HepG2 (cell line): ENCODE data around the gene VWA1. TPM values are rescaled to one million over a fixed set of nuclear protein-coding genes. Genes with fewer than 3 reads are reported as not detected.
A peak's percentile ranks its signal among the peaks of the same experiment; 100 is the strongest.

ENCODE experiments used
- CBX5 ChIP-seq: sonication (generic); formaldehyde crosslinking; IDR thresholded peaks from 2 replicates; pipeline ENCODE4 v1.4.0; 2020; ENCODE audit warnings: missing genetic modification reagents, borderline replicate concordance
- DMTF1 ChIP-seq: sonication (generic); formaldehyde crosslinking; IDR thresholded peaks from 2 replicates; pipeline ENCODE4 v1.4.0; 2020; ENCODE audit warnings: mild to moderate bottlenecking, missing genetic modification reagents
- DNMT3B ChIP-seq: conservative IDR thresholded peaks from 2 replicates; pipeline ENCODE4 v1.6.1; 2016; ENCODE audit warnings: missing biosample characterization, control low read depth
- GATA4 ChIP-seq: sonication (generic); IDR thresholded peaks from 2 replicates; pipeline ENCODE4 v1.6.1; 2016; ENCODE audit warnings: antibody characterized with exemption, low read depth, borderline replicate concordance
- HMGXB4 ChIP-seq, 2 experiments: sonication (generic) in 1 of 2; formaldehyde crosslinking in 1 of 2; IDR thresholded peaks; 2 replicates each; pipeline versions ENCODE4 v1.4.0 to v1.6.1; 2018 to 2020; ENCODE audit warnings: missing genetic modification reagents in 2 of 2, borderline replicate concordance in 1 of 2, low read depth in 1 of 2, mild to moderate bottlenecking in 1 of 2, missing biosample characterization in 1 of 2
- KMT2A ChIP-seq: sonication (generic); formaldehyde crosslinking; IDR thresholded peaks from 2 replicates; pipeline ENCODE4 v1.4.0; 2020; ENCODE audit warnings: missing genetic modification reagents
- MIER2 ChIP-seq: IDR thresholded peaks from 2 replicates; pipeline ENCODE4 v1.6.1; 2016; ENCODE audit warnings: missing biosample characterization, missing genetic modification reagents
- RELA ChIP-seq: sonication (generic); formaldehyde crosslinking; IDR thresholded peaks from 2 replicates; pipeline ENCODE4 v1.4.0; 2020; ENCODE audit warnings: missing genetic modification reagents
- SOX6 ChIP-seq, 2 experiments: fragments of 450-650 bp in 1 of 2; sonication (generic) in 1 of 2; formaldehyde crosslinking in 1 of 2; IDR thresholded peaks; 2 replicates each; pipeline versions ENCODE4 v1.4.0 to v1.6.1; 2017 to 2020; ENCODE audit warnings: antibody characterized with exemption in 1 of 2, mild to moderate bottlenecking in 1 of 2, missing genetic modification reagents in 1 of 2
- SP4 ChIP-seq: sonication (generic); formaldehyde crosslinking; IDR thresholded peaks from 2 replicates; pipeline ENCODE4 v1.8.1; 2023; ENCODE audit warnings: mild to moderate bottlenecking, missing genetic modification reagents
- TAF1 ChIP-seq: sonication (generic); formaldehyde crosslinking; IDR thresholded peaks from 2 replicates; pipeline ENCODE4 v1.4.0; 2020; ENCODE audit warnings: missing genetic modification reagents
- TBP ChIP-seq: sonication (generic); formaldehyde crosslinking; IDR thresholded peaks from 2 replicates; pipeline ENCODE4 v1.5.0; 2020; ENCODE audit warnings: missing genetic modification reagents
- XRCC5 ChIP-seq: fragments of 200-400 bp; formaldehyde crosslinking; optimal IDR thresholded peaks from 2 replicates; pipeline ENCODE3; 2017; ENCODE audit warnings: mild to moderate bottlenecking, low read length
- ZBTB21 ChIP-seq: sonication (generic); formaldehyde crosslinking; IDR thresholded peaks from 2 replicates; pipeline ENCODE4 v1.4.0; 2020; ENCODE audit warnings: missing genetic modification reagents
- ZMAT3 ChIP-seq: sonication (generic); formaldehyde crosslinking; conservative IDR thresholded peaks from 2 replicates; pipeline ENCODE4 v1.7.0; 2021; ENCODE audit warnings: missing genetic modification reagents
- ZNF225 ChIP-seq: sonication (generic); formaldehyde crosslinking; IDR thresholded peaks from 2 replicates; pipeline ENCODE4 v1.4.0; 2020; ENCODE audit warnings: mild to moderate bottlenecking, missing genetic modification reagents
- ZNF572 ChIP-seq: sonication (generic); formaldehyde crosslinking; IDR thresholded peaks from 2 replicates; pipeline ENCODE4 v1.5.1; 2020; ENCODE audit warnings: mild to moderate bottlenecking, missing genetic modification reagents
- ZNF768 ChIP-seq: sonication (generic); formaldehyde crosslinking; IDR thresholded peaks from 2 replicates; pipeline ENCODE4 v1.4.0; 2020; ENCODE audit warnings: missing genetic modification reagents
- ZNF792 ChIP-seq: IDR thresholded peaks from 2 replicates; pipeline ENCODE4 v1.6.1; 2016
- ZSCAN9 ChIP-seq: IDR thresholded peaks from 2 replicates; pipeline ENCODE4 v1.6.1; 2016; ENCODE audit warnings: borderline replicate concordance
- ZZZ3 ChIP-seq: sonication (generic); formaldehyde crosslinking; IDR thresholded peaks from 2 replicates; pipeline ENCODE4 v1.4.0; 2020; ENCODE audit warnings: missing genetic modification reagents, mild to moderate bottlenecking, borderline replicate concordance
- polyA plus RNA-seq, 8 experiments: library from polyadenylated mRNA; depleted of rRNA in 3 of 8; stranded (reverse) in 7 of 8; unstranded in 1 of 8; fragments of >200 nt; fragmentation: Illumina TruSeq in 4 of 8; extraction: Trizol in 4 of 8; gene quantifications; 2 replicates each; pipeline versions ENCODE4 v1.2.1 to v1.2.3, GENCODE V29; 2011 to 2016; ENCODE audit warnings: low read depth in 4 of 8, missing spikeins in 1 of 8, mixed read lengths in 1 of 8; ENCODE audit not compliant: insufficient read depth in 1 of 8
- total RNA-seq, 5 experiments: library from RNA; depleted of rRNA; stranded (reverse); fragments of >200 nt; fragmentation: Illumina TruSeq; extraction: Trizol; gene quantifications; 2 replicates each; pipeline ENCODE4 v1.2.3, GENCODE V29; 2016; ENCODE audit warnings: low read depth in 1 of 5
- TF ChIP-seq, protein P1 (sequence below): sonication (generic); formaldehyde crosslinking; IDR thresholded peaks from 2 replicates; pipeline ENCODE4 v1.4.0; 2020; ENCODE audit warnings: mild to moderate bottlenecking, missing genetic modification reagents
- TF ChIP-seq, protein P2 (sequence below): sonication (generic); formaldehyde crosslinking; IDR thresholded peaks from 2 replicates; pipeline ENCODE4 v1.4.0; 2020; ENCODE audit warnings: missing genetic modification reagents
- TF ChIP-seq, protein P3 (sequence below): sonication (generic); formaldehyde crosslinking; IDR thresholded peaks from 2 replicates; pipeline ENCODE4 v1.4.0; 2020; ENCODE audit warnings: mild to moderate bottlenecking, missing genetic modification reagents

VWA1 gene
- total and polyA plus RNA-seq, 2 of the 13 experiments (the other 11 are each of a cell fraction or from before 2014, with no cell fraction given): 40.9 to 57.5 TPM

DNA sequence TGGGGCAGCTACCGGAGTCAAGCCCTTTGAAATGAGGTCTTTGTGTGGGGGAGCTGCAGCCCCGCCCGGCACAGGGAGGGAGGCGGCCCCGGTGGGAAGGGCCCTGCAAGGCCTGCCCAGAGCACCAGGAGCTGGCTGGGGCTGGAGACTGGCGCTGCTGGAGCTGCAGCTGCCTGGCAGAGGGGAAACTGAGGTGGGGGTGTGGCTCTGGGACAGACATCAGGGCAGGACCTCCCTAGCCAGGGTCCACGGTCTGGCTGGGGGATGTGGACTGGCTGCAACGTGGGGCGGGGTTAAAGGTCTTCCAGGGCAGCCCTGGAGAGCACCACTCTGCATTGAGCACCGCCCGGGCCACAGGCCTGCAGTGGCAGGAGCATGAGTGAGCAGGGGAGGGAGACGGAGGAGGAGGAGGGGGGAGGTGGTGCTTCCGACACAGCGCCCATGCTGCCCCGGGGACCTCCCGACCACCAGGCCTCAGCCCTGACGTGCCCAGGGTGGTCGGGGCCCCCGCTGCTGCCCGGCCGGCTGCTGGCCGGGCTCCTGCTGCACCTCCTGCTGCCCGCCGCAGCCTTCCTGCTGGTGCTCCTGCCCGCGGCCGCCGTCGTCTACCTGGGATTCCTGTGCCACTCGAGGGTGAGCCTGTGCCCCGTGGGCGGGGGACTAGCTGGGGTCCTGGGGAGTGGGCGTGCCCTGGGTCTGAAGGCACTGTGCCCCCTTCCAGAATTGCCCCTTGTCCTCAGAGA is 9.6 kb upstream of the VWA1 start (continued):
- TF ChIP-seq DMTF1 (CRISPR knock-in tag) (no peak), ZSCAN9 (CRISPR knock-in tag) (no peak), KMT2A (CRISPR knock-in tag) (no peak; the same call in 1 of the 2 replicates), ZBTB21 (CRISPR knock-in tag) (no peak), MIER2 (CRISPR knock-in tag) (no peak), GATA4 (no peak), SP4 (CRISPR knock-in tag) (0 out of 2 replicates have a peak, but pooled peaks have one; percentile 30), XRCC5 (peak; percentile 48), ZMAT3 (CRISPR knock-in tag) (no peak), ZZZ3 (no peak), TAF1 (CRISPR knock-in tag) (peak; percentile 69), RELA (CRISPR knock-in tag) (no peak), CBX5 (no peak), ZNF572 (CRISPR knock-in tag) (no peak), HMGXB4 (CRISPR knock-in tag; IDR thresholded peaks at IDR 0.05; ENCODE audit: borderline replicate concordance in 1 of 2, low read depth in 1 of 2) (peak in 1 of 2 experiments; percentile 48; a peak in 1 of 4 replicates), TBP (CRISPR knock-in tag) (no peak), SOX6 (IDR thresholded peaks at IDR 0.05) (no peak), SOX6 (CRISPR knock-in tag; IDR thresholded peaks at IDR 0.05) (peak; percentile 10; the same call in 1 of the 2 replicates), DNMT3B (no peak), ZNF225 (CRISPR knock-in tag) (no peak), ZNF768 (CRISPR knock-in tag) (peak; percentile 36; the same call in 1 of the 2 replicates), ZNF792 (CRISPR knock-in tag) (no peak)
- TF ChIP-seq, protein P1, sequence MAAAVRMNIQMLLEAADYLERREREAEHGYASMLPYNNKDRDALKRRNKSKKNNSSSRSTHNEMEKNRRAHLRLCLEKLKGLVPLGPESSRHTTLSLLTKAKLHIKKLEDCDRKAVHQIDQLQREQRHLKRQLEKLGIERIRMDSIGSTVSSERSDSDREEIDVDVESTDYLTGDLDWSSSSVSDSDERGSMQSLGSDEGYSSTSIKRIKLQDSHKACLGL (CRISPR knock-in tag): no peak; the same call in 1 of the 2 replicates
- TF ChIP-seq, protein P2, sequence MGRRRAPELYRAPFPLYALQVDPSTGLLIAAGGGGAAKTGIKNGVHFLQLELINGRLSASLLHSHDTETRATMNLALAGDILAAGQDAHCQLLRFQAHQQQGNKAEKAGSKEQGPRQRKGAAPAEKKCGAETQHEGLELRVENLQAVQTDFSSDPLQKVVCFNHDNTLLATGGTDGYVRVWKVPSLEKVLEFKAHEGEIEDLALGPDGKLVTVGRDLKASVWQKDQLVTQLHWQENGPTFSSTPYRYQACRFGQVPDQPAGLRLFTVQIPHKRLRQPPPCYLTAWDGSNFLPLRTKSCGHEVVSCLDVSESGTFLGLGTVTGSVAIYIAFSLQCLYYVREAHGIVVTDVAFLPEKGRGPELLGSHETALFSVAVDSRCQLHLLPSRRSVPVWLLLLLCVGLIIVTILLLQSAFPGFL (CRISPR knock-in tag): no peak
- TF ChIP-seq, protein P3, sequence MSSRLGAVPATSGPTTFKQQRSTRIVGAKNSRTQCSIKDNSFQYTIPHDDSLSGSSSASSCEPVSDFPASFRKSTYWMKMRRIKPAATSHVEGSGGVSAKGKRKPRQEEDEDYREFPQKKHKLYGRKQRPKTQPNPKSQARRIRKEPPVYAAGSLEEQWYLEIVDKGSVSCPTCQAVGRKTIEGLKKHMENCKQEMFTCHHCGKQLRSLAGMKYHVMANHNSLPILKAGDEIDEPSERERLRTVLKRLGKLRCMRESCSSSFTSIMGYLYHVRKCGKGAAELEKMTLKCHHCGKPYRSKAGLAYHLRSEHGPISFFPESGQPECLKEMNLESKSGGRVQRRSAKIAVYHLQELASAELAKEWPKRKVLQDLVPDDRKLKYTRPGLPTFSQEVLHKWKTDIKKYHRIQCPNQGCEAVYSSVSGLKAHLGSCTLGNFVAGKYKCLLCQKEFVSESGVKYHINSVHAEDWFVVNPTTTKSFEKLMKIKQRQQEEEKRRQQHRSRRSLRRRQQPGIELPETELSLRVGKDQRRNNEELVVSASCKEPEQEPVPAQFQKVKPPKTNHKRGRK: no peak
